GM18511 (cell line): ENCODE measurements around the gene SHMT2.
A peak's percentile ranks its signal among the peaks of the same experiment; 100 is the strongest.

Experiments
- ATAC-seq: cut with Tn5 transposase; IDR thresholded peaks from one replicate; pipeline ENCODE4 v1.9.1; 2021; ENCODE audit warnings: mild to moderate bottlenecking, moderate library complexity; ENCODE audit not compliant: unreplicated experiment

SHMT2 gene

GRCh38 chr12:57213763-57214397 is 15.6 kb upstream of the SHMT2 start:
- ATAC-seq, result no peak

GRCh38 chr12:57214398-57214781 is 15.1 kb upstream of the SHMT2 start:
- peak; percentile 42 for ATAC-seq

GRCh38 chr12:57215065-57215464 is 14.4 kb upstream of the SHMT2 start:
- ATAC-seq, result no peak

GRCh38 chr12:57215668-57216013 is 13.9 kb upstream of the SHMT2 start:
- peak; percentile 53 for ATAC-seq

GRCh38 chr12:57216014-57216911 is 13.2 kb upstream of the SHMT2 start, which contains the start of gene NXPH4:
NXPH4 (plus strand) TSS chr12:57216794; CDS start chr12:57216970, 176 bp downstream.
- peak; percentile 29 for ATAC-seq

GRCh38 chr12:57216921-57217879 is 12.3 kb upstream of the SHMT2 start:
- no peak for ATAC-seq

- no peak for ATAC-seq
Measured at GRCh38 chr12:57218030-57218853, 11.3 kb upstream of the SHMT2 start.

GRCh38 chr12:57219205-57219992 is 10.1 kb upstream of the SHMT2 start:
- no peak for ATAC-seq

- ATAC-seq, result no peak
Measured at GRCh38 chr12:57219993-57220754, 9.3 kb upstream of the SHMT2 start.

GRCh38 chr12:57220770-57221168 is 8.7 kb upstream of the SHMT2 start:
- ATAC-seq, result no peak

- ATAC-seq, result no peak
Measured at GRCh38 chr12:57221169-57221917, 8.2 kb upstream of the SHMT2 start.

- no peak for ATAC-seq
Measured at GRCh38 chr12:57222286-57223190, 7.0 kb upstream of the SHMT2 start.

GRCh38 chr12:57223191-57224165 is 6.0 kb upstream of the SHMT2 start:
- no peak for ATAC-seq

- no peak for ATAC-seq
Measured at GRCh38 chr12:57224278-57224972, 5.1 kb upstream of the SHMT2 start.

- ATAC-seq, result peak; percentile 46
Measured at GRCh38 chr12:57224973-57225679, 4.4 kb upstream of the SHMT2 start.
